Measurements from ENCODE around the gene VTI1A. TPM values are rescaled to one million over a fixed set of nuclear protein-coding genes. Genes with fewer than 3 reads are reported as not detected.
"Not testable (repeated sequence)": the region's sequence is repeated elsewhere in the genome, so short reads cannot be mapped to it uniquely, and the experiment has no call there.

The VTI1A gene
- total and polyA plus RNA-seq, 2 of the 8 experiments (the other 6 are each of a cell fraction or from before 2014, with no cell fraction given): 6.0 to 20.0 TPM

DNA sequence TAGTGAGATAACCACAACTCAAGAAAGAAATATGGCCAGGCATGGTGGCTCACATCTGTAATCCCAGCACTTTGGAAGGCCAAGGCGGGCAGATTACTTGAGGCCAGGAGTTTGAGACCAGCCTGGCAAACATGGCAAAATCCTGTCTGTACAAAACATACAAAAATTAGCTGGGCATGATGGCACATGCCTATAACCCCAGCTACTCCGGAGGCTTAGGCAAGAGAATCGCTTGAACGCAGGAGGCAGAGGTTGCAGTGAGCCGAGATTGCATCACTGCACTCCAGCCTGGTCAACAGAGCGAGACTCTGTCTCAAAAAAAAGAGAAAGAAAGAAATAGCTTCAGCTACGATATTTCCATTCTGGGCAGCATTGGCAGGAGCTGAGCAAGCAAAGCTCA is 143.8 kb downstream of the VTI1A start:
- H3K27me3 ChIP-seq (replicated peaks in 1 of 4; ENCODE audit: control insufficient read depth in 3 of 4, extremely low read depth in 1 of 4, insufficient read depth in 3 of 4, low read length in 3 of 4); H2BK120ac ChIP-seq (replicated peaks; ENCODE audit: low read depth, low read length); H2AFZ ChIP-seq (ENCODE audit: low read length); H3K9me3 ChIP-seq (ENCODE audit: insufficient read depth in 2 of 2, low read depth in 1 of 2, low read length in 1 of 2); H3K4me1 ChIP-seq (replicated peaks in 1 of 4; ENCODE audit: control insufficient read depth in 3 of 4, insufficient read depth in 4 of 4, low read length in 3 of 4); POLR2A ChIA-PET (ENCODE audit: partially characterized antibody); H2AK5ac ChIP-seq (ENCODE audit: low read depth, low read length); H3K18ac ChIP-seq (ENCODE audit: extremely low read depth, low read length); H3K23ac ChIP-seq (ENCODE audit: insufficient read length); H4K8ac ChIP-seq (ENCODE audit: extremely low read depth, insufficient read depth, low read length); H4K91ac ChIP-seq (replicated peaks; ENCODE audit: insufficient read length, low read length); H2BK12ac ChIP-seq (ENCODE audit: low read depth, low read length); DNase-seq (ENCODE audit: low read depth in 1 of 2, low spot score in 2 of 2); H3K4me2 ChIP-seq (ENCODE audit: insufficient read depth in 1 of 2, low read depth in 2 of 2, low read length in 2 of 2); H3K4me3 ChIP-seq (ENCODE audit: extremely low read depth in 1 of 4, insufficient read depth in 2 of 4, low read depth in 3 of 4, low read length in 4 of 4); H3K23me2 ChIP-seq (ENCODE audit: low read depth, low read length); H3K27ac ChIP-seq (ENCODE audit: low read depth, low read length); FAIRE-seq; H3K14ac ChIP-seq (ENCODE audit: insufficient read length); H3K56ac ChIP-seq (replicated peaks; ENCODE audit: insufficient read length, low read depth, low read length); H4K5ac ChIP-seq (ENCODE audit: insufficient read length, low read depth, low read length); H4K20me1 ChIP-seq (replicated peaks in 1 of 2; ENCODE audit: control insufficient read depth in 1 of 2, insufficient read depth in 2 of 2, low read length in 2 of 2); H3K79me1 ChIP-seq (ENCODE audit: low read depth, low read length); H3K9ac ChIP-seq (replicated peaks in 1 of 4; ENCODE audit: extremely low read depth in 1 of 4, low read depth in 3 of 4, low read length in 3 of 4); H3K4ac ChIP-seq (replicated peaks; ENCODE audit: insufficient read length, low read depth, low read length); H2BK15ac ChIP-seq (ENCODE audit: low read length); H3K36me3 ChIP-seq (ENCODE audit: control insufficient read depth in 2 of 4, insufficient read depth in 4 of 4, low read length in 3 of 4); H2BK5ac ChIP-seq (ENCODE audit: low read depth, low read length); H3K79me2 ChIP-seq (ENCODE audit: control insufficient read depth in 1 of 2, insufficient read depth in 2 of 2, low read length in 2 of 2); H2BK20ac ChIP-seq (ENCODE audit: low read length): not testable (repeated sequence)
- 92% methylated on average over 7 of the region's 7 CpGs; no CpG with 5 or more reads in 1 of the 2 experiments for WGBS, 2 experiments (ENCODE audit: extremely low coverage in 1 of 2, insufficient coverage in 1 of 2, insufficient read length in 1 of 2, insufficient replicate concordance in 2 of 2, low coverage in 1 of 2, low lambda C conversion rate in 2 of 2, missing lambda C conversion rate in 1 of 2)
- CTCF ChIA-PET (ENCODE audit: partially characterized antibody): interaction anchor here (0.6 to 1.4 kb wide), 5 partner anchors 12 to 1021 kb away, joined by 3 read pairs; no protein-coding TSS in a partner anchor
